K562 (cell line): ENCODE results near the gene OR5K1.

ENCODE experiments used
- BCL6 ChIP-seq: fragments of 250-450 bp; sonication (Bioruptor Pico); IDR thresholded peaks from 2 replicates; pipeline ENCODE4 v1.4.0; 2020
- CHD2 ChIP-seq: IDR thresholded peaks from 2 replicates; pipeline ENCODE4 v1.6.1; 2011; ENCODE audit warnings: low read depth, low read length
- FOXK2 ChIP-seq, 2 experiments: fragments of 450-650 bp; IDR thresholded peaks in 1 of 2; conservative IDR thresholded peaks in 1 of 2; 2 replicates each; pipeline ENCODE4 v1.6.1; 2016; ENCODE audit warnings: low read depth in 2 of 2, mild to moderate bottlenecking in 1 of 2
- JUND ChIP-seq, 2 experiments: IDR thresholded peaks; 2 replicates in 1 of 2; 3 replicates in 1 of 2; pipeline ENCODE4 v1.6.1; 2011; ENCODE audit warnings: borderline replicate concordance in 2 of 2, low read depth in 2 of 2, low read length in 2 of 2, improper control_type of control experiment in 1 of 2, missing biosample characterization in 1 of 2, missing genetic modification characterization in 1 of 2, missing genetic modification reagents in 1 of 2
- KAT7 ChIP-seq: sonication (generic); formaldehyde crosslinking; IDR thresholded peaks from 2 replicates; pipeline ENCODE4 v1.8.0; 2022; ENCODE audit warnings: missing genetic modification reagents, mild to moderate bottlenecking, borderline replicate concordance
- NCOA1 ChIP-seq: fragments of 450-650 bp; IDR thresholded peaks from 2 replicates; pipeline ENCODE4 v1.6.1; 2016; ENCODE audit warnings: low read depth
- POLR2AphosphoS5 ChIP-seq: IDR thresholded peaks from 2 replicates; pipeline ENCODE4 v1.6.1; 2011; ENCODE audit warnings: mild to moderate bottlenecking, low read depth, low read length, moderate library complexity; ENCODE audit not compliant: control insufficient read depth, insufficient read depth
- RBM22 ChIP-seq: fragments of 200-400 bp; formaldehyde crosslinking; IDR thresholded peaks from 2 replicates; pipeline ENCODE4 v1.6.1; 2018; ENCODE audit warnings: low read length, low read depth; ENCODE audit not compliant: poor library complexity, severe bottlenecking
- RCOR1 ChIP-seq, 2 experiments: IDR thresholded peaks; 2 replicates each; pipeline ENCODE4 v1.6.1; 2012; ENCODE audit warnings: low read depth in 2 of 2, low read length in 2 of 2, borderline replicate concordance in 1 of 2, improper control_type of control experiment in 1 of 2
- SP1 ChIP-seq: sonication (generic); formaldehyde crosslinking; IDR thresholded peaks from 2 replicates; pipeline ENCODE4 v1.8.1; 2022; ENCODE audit warnings: mild to moderate bottlenecking, missing genetic modification reagents

- TF ChIP-seq FOXK2 (conservative IDR thresholded peaks at IDR 0.05 in 1 of 2, IDR thresholded peaks at IDR 0.05 in 1 of 2; ENCODE audit: low read depth in 2 of 2) (no peak), RBM22 (no peak), CHD2 (no peak), POLR2AphosphoS5 (no peak), RCOR1 (IDR thresholded peaks at IDR 0.05; ENCODE audit: borderline replicate concordance in 1 of 2, low read depth in 2 of 2, low read length in 2 of 2) (no peak), SP1 (CRISPR knock-in tag) (no peak), BCL6 (CRISPR knock-in tag) (no peak), KAT7 (CRISPR knock-in tag) (no peak), NCOA1 (no peak), JUND (IDR thresholded peaks at IDR 0.05; ENCODE audit: borderline replicate concordance, low read depth, low read length) (no peak), JUND (tag; IDR thresholded peaks at IDR 0.05; ENCODE audit: borderline replicate concordance, low read depth, low read length) (no peak)
Measured at GRCh38 chr3:98450372-98450771, 12.6 kb upstream of the OR5K1 start.
